HG02938 (cell line): ENCODE data around the gene DDX46.
"Not testable (repeated sequence)": the region's sequence is repeated elsewhere in the genome, so short reads cannot be mapped to it uniquely, and the experiment has no call there.

Source experiments
- ATAC-seq: cut with Tn5 transposase; IDR thresholded peaks from one replicate; pipeline ENCODE4 v1.9.1; 2021; ENCODE audit warnings: mild to moderate bottlenecking, moderate library complexity; ENCODE audit not compliant: unreplicated experiment

Gene DDX46, protein sequence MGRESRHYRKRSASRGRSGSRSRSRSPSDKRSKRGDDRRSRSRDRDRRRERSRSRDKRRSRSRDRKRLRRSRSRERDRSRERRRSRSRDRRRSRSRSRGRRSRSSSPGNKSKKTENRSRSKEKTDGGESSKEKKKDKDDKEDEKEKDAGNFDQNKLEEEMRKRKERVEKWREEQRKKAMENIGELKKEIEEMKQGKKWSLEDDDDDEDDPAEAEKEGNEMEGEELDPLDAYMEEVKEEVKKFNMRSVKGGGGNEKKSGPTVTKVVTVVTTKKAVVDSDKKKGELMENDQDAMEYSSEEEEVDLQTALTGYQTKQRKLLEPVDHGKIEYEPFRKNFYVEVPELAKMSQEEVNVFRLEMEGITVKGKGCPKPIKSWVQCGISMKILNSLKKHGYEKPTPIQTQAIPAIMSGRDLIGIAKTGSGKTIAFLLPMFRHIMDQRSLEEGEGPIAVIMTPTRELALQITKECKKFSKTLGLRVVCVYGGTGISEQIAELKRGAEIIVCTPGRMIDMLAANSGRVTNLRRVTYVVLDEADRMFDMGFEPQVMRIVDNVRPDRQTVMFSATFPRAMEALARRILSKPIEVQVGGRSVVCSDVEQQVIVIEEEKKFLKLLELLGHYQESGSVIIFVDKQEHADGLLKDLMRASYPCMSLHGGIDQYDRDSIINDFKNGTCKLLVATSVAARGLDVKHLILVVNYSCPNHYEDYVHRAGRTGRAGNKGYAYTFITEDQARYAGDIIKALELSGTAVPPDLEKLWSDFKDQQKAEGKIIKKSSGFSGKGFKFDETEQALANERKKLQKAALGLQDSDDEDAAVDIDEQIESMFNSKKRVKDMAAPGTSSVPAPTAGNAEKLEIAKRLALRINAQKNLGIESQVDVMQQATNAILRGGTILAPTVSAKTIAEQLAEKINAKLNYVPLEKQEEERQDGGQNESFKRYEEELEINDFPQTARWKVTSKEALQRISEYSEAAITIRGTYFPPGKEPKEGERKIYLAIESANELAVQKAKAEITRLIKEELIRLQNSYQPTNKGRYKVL

DNA sequence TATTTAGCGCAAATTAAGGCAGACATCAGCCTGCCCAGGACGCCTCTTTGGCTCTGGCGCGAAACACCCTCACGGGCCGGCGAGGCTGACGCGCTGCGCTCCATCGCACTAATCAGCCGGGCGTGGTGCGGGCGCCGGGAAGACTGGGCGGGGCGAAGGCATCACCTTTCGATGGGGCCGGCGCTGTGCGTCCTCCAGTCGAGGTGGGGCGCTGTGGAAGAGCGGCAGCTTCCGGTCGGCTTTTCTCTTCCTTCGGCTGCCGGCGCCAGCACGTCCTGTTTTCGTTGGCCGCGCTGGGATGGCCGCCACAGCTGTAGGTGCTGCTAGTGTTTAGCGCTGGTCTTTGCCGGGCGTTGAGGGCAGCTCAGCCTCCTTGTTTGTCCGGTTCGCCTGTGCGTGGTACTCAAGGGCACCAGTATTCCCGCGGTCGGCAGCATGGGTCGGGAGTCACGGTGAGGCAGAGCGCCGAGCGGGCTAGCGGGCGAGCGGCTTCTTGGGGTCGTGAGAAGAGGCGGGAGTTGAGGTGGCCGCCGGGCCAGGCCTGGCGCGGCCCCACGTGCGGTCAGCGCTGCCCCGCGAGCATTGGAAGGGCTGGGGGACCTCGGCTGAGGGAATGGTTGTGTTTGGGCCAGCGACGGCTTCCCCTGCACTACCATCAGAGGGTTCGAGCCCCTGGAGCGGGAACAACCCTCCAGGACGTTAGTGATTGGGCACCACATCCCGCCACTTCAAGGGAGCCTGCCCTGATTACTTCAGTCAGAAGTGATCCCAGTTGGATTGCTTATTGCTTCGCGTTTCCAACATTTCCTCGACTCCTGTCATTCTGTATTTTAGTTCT lies at the start of gene DDX46:
Gene DDX46, plus strand, starts transcription at position 276 of the 838 bp plus-strand sequence. Its CDS starts 160 bp downstream, at position 436.
- peak; percentile 92 for ATAC-seq

DNA sequence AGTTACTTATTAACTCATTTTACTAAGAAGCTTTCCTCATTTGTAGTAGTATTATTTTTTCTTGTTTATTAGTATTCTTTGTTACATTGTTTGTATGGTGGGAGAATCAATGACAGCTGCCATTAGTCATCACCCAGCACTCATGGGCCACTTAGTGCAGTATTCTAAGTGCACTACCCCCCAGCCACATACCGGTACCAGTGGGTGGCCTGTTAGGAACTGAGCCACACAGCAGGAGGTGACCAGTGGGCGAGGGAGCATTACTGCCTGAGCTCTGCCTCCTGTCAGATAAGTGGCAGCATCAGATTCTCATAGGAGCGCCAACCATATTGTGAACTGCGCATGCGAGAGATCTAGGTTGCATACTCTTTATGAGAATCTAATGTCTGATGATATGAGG lies 44.5 kb upstream of the DDX46 start:
- no peak for ATAC-seq

DNA sequence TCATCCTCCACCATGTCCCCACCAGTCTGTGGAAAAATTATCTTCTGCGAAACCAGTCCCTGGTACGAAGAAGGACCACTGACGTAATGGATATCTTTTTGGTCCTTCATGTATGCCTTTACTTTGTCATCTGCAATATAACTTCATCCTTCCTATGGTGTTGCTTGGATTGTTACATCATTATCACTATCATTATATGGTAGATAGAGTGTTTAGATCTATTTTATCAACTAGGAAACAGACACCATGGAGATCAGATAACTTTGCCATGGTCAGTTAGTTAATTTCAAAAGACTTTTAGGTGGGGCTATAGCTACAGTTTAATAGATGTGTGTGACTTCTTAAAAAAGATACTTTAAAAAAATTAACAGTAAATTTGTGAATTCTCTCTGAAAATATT lies 44.0 kb upstream of the DDX46 start:
- ATAC-seq = no peak

DNA sequence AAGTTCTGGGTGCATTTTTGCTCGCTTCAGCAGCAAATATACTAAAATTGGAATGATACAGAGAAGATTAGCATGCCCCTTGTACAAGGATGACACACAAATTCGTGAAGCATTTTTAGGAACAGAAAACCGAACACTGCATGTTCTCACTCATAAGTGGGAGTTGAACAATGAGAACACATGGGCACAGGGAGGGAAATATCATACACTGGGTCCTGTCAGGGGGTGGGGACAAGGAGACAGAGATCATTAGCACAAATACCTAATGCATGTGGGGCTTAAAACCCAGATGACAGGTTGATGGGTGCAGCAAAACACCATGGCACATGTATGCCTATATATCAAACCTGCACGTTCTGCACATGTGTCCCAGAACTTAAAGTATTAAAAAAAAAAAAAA lies 43.1 kb upstream of the DDX46 start:
- not testable (repeated sequence) for ATAC-seq

DNA sequence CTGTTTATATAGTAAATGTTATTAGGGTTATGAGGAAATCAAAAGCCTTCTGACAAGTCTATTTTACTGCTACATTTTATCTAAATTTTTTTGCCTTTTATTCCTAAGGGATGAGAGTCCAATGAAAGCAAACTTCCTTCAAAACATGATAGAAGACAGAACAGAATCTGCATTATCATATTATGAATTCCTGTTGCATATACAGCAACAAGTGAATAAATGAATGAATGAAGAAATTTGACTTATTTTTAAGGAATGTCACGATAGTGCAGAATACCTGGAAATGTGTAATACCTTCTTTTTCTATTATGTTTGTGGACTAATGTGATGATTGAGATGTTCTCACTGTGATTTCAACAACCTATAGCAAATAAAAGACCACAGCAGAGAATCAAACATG lies 33.7 kb upstream of the DDX46 start:
- no peak for ATAC-seq

DNA sequence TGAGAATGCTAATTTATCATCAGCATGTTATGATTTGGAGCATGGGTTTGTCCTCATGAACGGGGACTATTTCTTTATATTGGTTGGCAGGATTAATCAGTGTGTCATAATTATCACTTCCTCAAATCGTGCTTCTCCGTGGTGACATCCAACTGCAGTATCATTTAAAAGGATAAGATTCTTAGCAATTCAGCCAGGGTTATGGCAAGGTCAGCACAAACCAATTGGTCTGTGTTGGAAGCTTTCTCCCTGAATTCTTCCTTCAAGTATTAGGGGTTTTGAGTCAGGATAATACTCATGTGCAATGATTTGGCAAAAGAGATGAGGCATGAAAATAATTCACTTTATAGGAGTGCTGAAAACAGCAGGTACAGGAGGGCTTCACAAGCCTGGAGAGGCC lies 25.8 kb upstream of the DDX46 start:
- no peak for ATAC-seq

DNA sequence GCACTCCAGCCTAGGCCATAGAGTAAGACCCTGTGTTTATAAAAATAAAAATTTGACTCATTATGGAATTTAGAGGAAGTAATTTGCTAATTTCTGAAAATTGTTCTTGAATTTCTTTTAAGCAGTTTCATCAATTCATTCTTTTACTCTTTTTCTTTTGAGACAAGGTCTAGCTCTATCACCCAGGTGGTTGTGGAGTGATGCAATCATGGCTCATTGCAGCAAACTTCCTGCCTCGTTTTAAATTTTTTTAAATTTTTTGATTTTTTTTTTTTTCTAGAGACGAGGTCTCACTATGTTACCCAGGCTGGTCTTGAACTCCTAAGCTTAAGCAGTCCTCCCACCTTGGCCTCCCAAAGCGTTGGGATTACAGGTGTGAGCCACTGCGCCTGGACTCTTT lies 23.3 kb upstream of the DDX46 start:
- no peak for ATAC-seq

DNA sequence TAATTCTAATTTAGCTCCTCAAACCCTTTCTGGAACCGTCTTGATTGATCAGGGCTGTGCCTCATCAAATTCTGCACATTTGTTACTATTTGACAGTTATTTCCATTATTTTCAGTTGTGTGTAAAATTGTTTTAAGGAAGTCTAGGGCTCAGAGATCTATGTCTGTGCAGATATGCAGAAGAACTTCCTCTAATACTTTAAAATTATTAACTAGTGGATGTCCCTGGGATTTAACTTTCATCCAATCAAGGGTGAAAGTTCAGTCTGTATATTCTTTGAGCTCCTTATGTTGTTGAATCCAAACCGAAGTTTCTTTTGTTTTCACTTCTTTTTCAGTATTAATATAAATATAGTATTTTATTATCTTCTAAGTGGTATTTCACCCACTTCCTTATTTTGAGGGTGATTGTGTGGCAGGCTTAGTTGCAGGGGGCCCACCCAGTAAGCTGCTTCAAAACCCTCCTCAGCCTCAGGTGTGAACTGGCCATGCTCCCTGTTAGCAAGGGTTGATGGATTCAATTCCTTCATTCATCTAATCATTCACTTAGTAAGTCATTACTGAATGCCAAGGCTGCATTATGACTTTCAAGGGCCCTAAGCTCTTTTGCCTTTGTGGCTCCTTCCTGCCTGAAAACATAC lies 22.3 kb upstream of the DDX46 start:
- no peak for ATAC-seq

DNA sequence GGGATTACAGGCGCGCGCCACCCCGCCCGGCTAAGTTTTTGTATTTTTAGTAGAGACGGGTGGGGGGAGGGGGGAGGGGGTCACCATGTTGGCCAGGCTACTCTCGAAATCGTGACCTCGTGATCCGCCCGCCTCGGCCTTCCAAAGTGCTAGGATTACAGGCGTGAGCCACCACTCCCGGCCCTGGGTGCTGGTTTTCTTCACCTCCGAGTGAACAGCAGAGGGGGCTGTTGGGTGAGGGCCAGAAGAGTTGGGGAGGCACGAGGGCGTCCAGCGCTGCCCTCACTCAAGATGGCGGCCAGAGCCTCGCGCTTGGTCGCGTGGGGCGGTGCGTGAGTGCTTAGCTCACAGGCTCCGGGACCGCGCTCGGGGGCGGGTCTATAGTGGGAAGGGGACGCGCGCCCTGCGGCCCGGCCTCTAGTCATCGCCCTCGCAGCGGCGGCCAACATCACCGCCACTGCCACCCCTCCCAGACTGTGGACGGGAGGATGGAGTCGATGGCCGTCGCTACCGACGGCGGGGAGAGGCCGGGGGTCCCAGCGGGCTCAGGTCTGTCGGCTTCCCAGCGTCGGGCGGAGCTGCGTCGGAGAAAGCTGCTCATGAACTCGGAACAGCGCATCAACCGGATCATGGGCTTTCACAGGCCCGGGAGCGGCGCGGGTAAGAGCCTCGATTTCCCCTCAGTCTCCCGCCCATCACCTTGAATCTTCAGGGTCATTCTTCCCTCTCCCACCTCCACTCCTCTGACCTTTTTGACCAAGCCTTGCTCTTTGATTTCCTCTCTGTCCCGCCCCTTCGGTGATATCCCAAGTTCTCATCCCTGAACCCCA lies 20.2 kb upstream of the DDX46 start, which contains the start of gene CAMLG:
Gene CAMLG, plus strand, starts transcription at position 416 of the 830 bp plus-strand sequence. Its CDS starts 73 bp downstream, at position 489.
- peak; percentile 89 for ATAC-seq

DNA sequence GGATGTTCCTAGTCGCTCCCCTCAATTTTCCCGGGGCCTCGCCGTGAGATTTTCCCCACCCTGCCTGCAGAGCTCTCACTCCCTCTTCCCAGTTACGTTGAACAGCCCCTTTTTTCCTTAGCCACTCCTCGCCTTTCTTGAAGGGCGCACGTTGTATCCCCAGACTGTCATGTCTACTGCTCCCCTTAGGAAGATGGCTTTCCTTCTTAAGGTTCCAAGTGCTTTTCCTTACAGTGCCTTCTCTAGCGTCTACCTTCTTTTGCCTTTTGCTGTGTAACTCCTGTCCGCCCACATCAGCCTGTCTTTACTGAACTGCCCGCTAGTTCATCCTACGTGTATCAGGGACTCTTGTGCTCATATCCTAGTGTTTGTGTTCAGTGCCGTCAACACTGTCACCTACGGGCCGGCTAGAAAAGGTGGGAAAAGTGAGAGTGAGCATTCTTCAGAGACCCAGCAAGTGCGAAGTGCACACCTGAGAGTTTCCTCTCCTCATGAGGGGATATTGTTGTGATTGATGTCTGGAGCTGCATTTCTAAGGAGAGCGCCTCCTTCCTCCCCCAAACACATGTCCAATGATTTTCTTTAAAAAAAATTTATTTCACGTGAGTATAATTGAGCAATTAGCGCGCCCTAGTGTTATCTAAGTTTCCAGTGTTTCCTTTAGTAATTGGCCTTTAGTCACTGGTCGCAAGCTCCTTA lies 19.5 kb upstream of the DDX46 start:
- ATAC-seq = no peak

DNA sequence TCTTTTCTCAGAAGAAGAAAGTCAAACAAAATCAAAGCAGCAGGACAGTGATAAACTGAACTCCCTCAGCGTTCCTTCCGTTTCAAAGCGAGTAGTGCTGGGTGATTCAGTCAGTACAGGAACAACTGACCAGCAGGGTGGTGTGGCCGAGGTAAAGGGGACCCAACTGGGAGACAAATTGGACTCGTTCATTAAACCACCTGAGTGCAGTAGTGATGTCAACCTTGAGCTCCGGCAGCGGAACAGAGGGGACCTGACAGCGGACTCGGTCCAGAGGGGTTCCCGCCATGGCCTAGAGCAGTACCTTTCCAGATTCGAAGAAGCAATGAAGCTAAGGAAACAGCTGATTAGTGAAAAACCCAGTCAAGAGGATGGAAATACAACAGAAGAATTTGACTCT lies 17.5 kb upstream of the DDX46 start:
- no peak for ATAC-seq

DNA sequence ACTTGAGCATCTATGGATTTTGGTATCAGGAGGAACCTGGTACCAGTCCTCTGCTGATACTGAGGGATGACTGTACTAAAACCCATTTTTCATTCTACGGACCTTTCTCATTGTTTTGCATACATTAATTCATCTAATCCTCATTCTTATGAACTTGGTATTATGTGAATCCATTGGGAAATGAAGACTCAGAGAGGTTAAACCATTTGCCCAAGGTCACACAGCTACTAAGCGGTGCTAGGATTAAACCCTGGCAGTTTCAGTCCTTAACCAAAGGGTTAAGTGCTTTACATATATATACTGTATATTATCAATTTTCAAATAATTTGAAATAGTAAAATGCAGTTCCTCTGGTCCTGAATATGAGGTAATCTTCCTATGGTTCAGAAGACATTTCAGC lies 16.4 kb upstream of the DDX46 start:
- ATAC-seq = no peak

DNA sequence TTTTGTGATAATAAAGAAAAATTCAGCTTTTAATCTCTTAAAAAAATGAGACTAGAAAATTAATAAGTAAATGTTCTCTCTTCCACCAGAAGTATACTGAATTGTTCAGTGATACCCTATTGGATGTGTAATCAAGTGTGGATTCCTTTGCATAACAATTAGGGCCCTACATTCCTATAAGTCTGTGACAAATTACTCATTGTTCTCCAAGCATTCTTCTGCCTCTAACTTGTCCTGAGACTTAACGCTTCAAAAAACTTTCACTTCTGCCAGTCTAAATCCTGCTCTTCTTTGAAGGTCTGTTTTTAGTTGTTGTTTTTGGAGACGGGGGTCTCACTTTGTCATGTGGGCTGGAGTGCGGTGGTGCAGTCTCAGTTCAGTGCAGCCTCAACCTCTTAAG lies 9.2 kb upstream of the DDX46 start:
- no peak for ATAC-seq

DNA sequence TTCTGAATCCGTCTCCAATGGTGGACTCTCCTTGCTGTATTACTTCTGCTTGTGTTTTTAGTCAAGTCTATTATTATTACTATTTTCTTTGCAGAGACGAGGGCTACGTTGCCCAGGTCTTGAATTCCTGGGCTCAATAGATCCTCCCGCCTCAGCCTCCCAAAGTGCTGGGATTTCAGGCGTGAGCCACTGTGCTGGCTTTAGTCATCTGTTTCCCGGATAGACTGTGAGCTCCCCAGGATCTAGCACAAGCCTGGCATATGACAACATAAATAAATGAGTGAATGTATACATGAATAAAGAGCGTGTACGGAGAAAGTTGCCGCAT lies 439 bp upstream of the DDX46 start:
- no peak for ATAC-seq

DNA sequence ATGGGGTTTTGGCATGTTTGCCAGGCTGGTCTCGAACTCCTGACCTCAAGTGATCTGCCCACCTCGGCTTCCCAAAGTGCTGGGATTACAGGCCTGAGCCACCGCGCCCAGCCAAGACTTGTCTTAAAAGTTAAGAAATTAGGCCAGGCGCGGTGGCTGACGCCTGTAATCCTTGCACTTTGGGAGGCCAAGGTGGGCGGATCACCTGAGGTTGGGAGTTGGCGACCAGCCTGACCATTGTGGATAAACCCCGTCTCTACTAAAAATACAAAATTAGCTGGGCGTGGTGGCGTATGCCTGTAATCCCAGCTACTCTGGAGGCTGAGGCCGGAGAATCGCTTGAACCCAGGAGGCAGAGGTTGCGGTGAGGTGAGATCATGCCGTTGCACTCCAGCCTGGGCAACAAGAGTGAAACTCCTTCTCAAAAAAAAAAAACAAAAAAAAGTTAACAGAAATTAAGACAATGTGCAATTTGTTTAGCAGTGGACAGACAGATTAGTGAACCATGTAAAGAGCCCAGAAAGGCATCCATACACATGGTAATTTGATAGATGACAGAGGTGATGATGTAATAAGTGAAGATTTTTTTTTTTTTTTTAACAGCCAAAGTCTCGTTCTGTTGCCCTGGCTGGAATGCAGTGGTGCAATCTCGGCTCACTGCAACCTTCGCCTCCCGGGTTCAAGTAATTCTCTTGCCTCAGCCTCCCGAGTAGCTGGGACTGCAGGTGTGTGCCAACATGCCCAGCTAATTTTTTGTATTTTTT lies 9.1 kb downstream of the DDX46 start:
- ATAC-seq = not testable (repeated sequence)

DNA sequence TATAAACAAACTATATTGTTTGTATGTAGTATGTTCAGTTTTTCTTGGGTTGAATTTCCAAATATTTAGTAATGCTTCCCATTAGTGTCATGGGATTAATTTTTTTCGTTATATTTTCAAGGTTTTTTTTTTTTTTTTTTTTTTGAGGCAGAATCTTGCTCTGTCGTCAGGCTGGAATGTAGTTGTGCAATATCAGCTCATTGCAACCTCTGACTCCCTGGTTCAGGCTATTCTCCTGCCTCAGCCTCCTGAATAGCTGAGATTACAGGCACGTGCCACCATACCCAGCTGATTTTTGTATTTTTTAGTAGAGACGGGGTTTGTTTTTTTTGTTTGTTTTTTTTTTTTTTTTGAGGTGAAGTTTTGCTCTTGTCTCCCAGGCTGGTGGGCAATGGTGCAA lies 10.6 kb downstream of the DDX46 start:
- ATAC-seq = no peak

DNA sequence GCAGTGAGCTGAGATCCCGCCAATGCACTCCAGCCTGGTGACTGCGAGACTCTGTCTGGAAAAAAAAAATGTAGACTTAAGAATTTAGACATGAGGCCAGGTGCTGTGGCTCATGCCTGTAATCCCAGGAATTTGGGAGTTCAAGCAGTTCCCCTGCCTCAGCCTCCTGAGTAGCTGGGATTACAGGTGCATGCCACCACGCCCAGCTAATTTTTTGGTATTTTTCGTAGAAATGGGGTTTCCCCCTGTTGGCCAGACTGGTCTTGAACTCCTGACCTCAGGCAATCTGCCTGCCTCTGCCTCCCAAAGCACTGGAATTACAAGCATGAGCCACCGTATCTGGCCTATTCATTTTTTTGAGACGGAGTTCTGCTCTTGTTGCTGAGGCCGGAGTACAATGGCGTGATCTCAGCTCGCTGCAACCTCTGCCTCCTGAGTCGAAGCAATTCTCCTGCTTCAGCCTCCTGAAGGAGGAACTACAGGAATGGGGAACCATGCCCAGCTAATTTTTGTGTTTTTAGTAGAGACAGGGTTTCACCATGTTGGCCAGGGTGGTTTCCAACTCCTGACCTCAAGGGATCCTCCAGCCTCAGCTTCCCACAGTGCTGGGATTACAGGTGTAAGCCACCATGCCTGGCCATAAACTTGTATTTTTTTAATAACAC lies 14.0 kb downstream of the DDX46 start:
- no peak for ATAC-seq

DNA sequence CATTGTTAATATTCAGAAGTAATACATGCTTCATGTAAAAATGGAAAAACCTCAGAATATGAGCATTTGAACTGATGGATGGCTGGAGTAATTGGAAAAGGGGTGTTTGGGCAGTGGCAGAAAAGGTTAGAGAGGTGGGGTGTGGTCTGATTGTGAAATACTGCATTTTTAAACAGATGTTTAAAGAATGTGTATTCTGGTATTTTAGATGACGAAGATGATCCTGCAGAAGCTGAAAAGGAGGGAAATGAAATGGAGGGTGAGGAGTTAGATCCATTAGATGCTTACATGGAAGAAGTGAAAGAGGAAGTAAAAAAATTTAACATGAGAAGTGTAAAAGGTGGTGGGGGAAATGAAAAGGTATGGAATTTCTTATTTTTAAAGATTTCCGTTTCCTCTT lies 18.8 kb downstream of the DDX46 start:
- ATAC-seq = no peak
